Ammon's horn (tissue), 1 donor: Measurements from ENCODE around the gene OBSL1.

Experiments
- DNase-seq: peaks from one replicate; pipeline ENCODE4 v3.0.0-alpha.2; 2016; ENCODE audit warnings: low spot score

Gene OBSL1

GRCh38 chr2:219512524-219513216 is 58.7 kb downstream of the OBSL1 start:
- no peak for DNase-seq

- DNase-seq: no peak
These were observed 59.6 kb downstream of the OBSL1 start for GRCh38 chr2:219511547-219512325.

GRCh38 chr2:219510512-219511135 is 60.7 kb downstream of the OBSL1 start:
- DNase-seq: no peak

- peak; percentile 79 for DNase-seq
These were observed 61.4 kb downstream of the OBSL1 start for GRCh38 chr2:219509780-219510511.

GRCh38 chr2:219508971-219509779 is 62.2 kb downstream of the OBSL1 start:
- no peak for DNase-seq

GRCh38 chr2:219508444-219508734 is 63.0 kb downstream of the OBSL1 start:
- no peak for DNase-seq

GRCh38 chr2:219507581-219508443 is 63.5 kb downstream of the OBSL1 start:
- DNase-seq: no peak

GRCh38 chr2:219506802-219507526 is 64.4 kb downstream of the OBSL1 start:
- DNase-seq: no peak

GRCh38 chr2:219506153-219506801 is 65.1 kb downstream of the OBSL1 start:
- no peak for DNase-seq

GRCh38 chr2:219505585-219505984 is 65.8 kb downstream of the OBSL1 start:
- DNase-seq: no peak

- no peak for DNase-seq
These were observed 68.7 kb downstream of the OBSL1 start for GRCh38 chr2:219502618-219503017.

GRCh38 chr2:219501849-219502248 is 69.5 kb downstream of the OBSL1 start:
- DNase-seq: no peak
